Smooth muscle cell of the umbilical artery (primary cell): ENCODE results near the gene RNF19B. TPM values are rescaled to one million over a fixed set of nuclear protein-coding genes. Genes with fewer than 3 reads are reported as not detected.

Experiments used
- total RNA-seq: library from RNA; depleted of rRNA; stranded (reverse); fragments of >200 nt; gene quantifications from 2 replicates; pipeline ENCODE4 v1.2.3, GENCODE V29; 2014

The RNF19B gene
- total RNA-seq, result 13.1 and 14.7 TPM in 2 replicates

DNA sequence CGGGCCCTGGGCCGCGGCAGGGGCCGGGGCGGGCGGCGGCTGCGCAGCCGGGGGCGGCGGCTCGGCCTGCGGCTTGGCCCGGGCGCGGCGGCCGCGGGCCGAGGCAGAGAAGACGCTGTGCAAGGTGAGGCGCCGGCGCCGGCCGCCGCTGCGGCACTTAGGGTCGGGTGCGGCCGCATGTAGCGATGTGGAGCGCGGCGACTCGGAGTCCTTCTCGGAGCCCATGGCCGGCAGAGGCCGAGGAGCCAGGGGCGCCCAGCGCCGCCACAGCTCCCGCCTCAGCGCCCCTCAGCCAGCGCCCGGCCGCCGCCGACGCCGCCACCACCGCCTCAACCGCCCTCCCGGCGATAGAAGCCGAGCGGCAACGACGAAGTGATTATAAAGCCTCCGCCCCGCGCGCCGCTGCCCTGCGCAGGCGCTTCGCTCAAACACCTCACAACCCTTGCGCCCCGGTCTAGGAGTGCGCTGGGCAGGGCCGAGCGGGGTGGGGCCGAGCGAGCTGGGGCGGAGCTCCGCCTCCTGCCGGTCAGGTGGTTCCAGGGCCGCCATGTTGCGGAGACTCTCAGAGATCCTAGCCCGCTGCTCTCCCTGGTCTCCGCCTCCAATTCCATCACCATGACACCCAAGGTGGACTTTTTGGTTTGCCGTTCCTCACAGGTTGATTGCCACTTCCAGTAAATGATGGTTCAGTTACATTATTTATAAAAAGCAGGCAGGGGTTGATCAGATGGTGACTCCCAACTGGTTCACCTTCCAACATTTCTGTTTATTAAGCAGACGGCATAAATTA, at the start of gene RNF19B:
RNF19B (minus strand) TSS at position 349 of the 790 bp plus-strand sequence; CDS start at position 225, 124 bp downstream.

GRCh38 chr1:32900956-32901822, 63.4 kb downstream of the RNF19B start, which contains the start of gene TMEM54:
TMEM54 (minus strand) TSS chr1:32901389; CDS start chr1:32901238, 151 bp downstream.

Other genes starting within 250 kb of the RNF19B start
- 148 and 158 TPM in 2 replicates for gene YARS1, start 147.5 kb downstream of the RNF19B start, total RNA-seq
- gene S100PBP, start 147.2 kb downstream of the RNF19B start, total RNA-seq, result 55.7 and 68.0 TPM in 2 replicates
- 0.37 and 4.5 TPM in 2 replicates for gene FNDC5, start 93.9 kb downstream of the RNF19B start, total RNA-seq
- gene HPCA, start 78.3 kb downstream of the RNF19B start, total RNA-seq, result not detected in 2 replicates
- 31.5 and 37.3 TPM in 2 replicates for gene TMEM54, start 63.4 kb downstream of the RNF19B start, total RNA-seq
- 156 and 167 TPM in 2 replicates for gene AK2, start 72.1 kb upstream of the RNF19B start, total RNA-seq
- gene AZIN2, start 116.3 kb upstream of the RNF19B start, total RNA-seq, result 7.2 and 30.3 TPM in 2 replicates
- gene TRIM62, start 217.2 kb upstream of the RNF19B start, total RNA-seq, result 5.0 and 7.4 TPM in 2 replicates